ENCODE data around the gene ARL5C. TPM values are rescaled to one million over a fixed set of nuclear protein-coding genes. Genes with fewer than 3 reads are reported as not detected.

The ARL5C gene
- total RNA-seq, 1 donor from 2014 or later: not detected

DNA sequence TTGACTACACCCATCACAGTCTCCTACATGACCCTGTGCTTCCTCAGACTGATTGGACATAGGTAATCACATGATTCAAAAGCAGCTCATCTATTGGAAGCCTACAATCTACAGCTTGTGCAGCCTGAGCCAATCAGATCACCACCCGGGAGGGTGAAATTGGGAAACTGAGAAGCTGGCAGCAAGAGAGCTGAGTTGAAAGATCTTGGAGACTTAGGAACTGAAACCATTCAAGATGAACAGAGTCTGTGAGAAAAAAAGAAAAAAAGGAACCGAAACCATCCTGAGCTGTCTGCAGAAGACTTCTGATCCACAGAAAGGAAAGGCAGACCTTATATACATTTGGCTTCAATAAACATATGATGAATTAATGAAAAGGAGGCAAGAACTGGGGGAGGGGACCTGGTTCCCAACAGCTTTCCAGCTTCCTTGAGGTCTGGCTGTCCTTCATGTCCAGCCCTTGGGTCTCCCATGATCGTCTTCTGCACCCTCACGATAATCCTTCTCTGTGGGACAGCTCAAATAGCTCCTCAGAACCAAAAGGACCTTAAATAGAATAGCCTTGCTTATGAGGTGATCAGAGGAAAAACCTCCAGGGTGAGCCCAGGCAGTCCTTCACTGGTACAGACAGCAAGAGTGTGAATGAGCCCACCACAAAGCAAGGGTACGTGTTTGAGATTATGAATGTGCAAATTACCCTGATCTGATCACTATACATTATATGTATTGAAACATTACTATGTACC is 47.1 kb downstream of the ARL5C start:
- H3K36me3 Mint-ChIP-seq (ENCODE audit: insufficient read depth): no peaks in the 10 kb centered on the region
- peaks cover 9% of the 10 kb centered on the region for H3K27me3 Mint-ChIP-seq
- TF ChIP-seq, protein P1, sequence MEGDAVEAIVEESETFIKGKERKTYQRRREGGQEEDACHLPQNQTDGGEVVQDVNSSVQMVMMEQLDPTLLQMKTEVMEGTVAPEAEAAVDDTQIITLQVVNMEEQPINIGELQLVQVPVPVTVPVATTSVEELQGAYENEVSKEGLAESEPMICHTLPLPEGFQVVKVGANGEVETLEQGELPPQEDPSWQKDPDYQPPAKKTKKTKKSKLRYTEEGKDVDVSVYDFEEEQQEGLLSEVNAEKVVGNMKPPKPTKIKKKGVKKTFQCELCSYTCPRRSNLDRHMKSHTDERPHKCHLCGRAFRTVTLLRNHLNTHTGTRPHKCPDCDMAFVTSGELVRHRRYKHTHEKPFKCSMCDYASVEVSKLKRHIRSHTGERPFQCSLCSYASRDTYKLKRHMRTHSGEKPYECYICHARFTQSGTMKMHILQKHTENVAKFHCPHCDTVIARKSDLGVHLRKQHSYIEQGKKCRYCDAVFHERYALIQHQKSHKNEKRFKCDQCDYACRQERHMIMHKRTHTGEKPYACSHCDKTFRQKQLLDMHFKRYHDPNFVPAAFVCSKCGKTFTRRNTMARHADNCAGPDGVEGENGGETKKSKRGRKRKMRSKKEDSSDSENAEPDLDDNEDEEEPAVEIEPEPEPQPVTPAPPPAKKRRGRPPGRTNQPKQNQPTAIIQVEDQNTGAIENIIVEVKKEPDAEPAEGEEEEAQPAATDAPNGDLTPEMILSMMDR (IDR thresholded peaks at IDR 0.05; ENCODE audit: unreplicated experiment): no peak

DNA sequence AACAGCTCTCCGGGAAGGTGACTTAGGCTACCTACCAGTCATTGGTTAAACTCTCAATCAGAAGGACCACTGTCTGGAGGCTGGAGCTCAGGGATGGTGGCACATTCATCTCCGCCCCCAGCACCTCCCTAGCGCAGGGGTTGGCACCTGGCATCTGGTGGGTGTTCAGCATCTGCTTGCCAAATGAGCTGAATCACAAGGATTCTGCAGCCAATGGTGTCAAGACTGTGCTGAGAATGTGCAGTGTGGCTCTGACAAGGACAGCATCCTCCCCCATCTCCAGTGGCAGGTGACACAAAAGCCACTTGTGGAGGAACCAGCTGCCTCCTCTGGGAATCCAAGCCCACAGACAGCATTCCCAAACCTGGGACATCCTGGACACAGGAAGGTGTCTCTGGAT is 49.7 kb downstream of the ARL5C start:
- Mint-ChIP-seq H3K4me3 (ENCODE audit: low read depth) (no peak overlapping the region), H3K4me1 (ENCODE audit: low read depth) (no peaks in the 10 kb centered on the region), H3K27me3 (peaks cover 11% of the 10 kb centered on the region), H3K9me3 (ENCODE audit: low read depth) (no peaks in the 10 kb centered on the region), H3K36me3 (ENCODE audit: insufficient read depth) (no peaks in the 10 kb centered on the region), H3K27ac (no peak overlapping the region)
- TF ChIP-seq, protein P1 (IDR thresholded peaks at IDR 0.05; ENCODE audit: unreplicated experiment): no peak
- no peak for DNase-seq (ENCODE audit: low spot score, unreplicated experiment)

More for the DNA sequence above, 47.1 kb downstream of the ARL5C start:
- H3K4me1 Mint-ChIP-seq (ENCODE audit: low read depth): no peaks in the 10 kb centered on the region
- no peak overlapping the region for H3K27ac Mint-ChIP-seq
- H3K9me3 Mint-ChIP-seq (ENCODE audit: low read depth): no peaks in the 10 kb centered on the region
- no peak overlapping the region for H3K4me3 Mint-ChIP-seq (ENCODE audit: low read depth)
- no peak for DNase-seq (ENCODE audit: low spot score, unreplicated experiment)

DNA sequence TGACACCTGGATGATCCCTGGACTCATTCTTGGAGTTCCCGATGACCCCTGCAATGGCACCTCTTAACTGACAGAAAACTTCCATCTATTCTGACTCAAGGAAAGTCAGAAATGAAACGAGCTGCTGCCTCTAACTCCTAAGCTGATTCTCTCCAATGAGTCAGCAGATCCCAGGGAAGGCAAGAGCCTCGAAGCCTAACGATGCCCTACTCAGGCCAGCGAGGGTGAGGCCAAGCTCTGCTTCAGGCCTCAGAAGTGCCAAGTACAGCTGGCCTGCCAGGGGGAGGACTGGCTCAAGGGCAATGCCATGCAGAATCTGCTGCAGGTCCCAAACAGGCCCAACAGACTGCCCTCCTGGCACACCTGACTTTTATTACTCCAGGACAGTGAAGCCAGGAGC is 50.8 kb downstream of the ARL5C start:
- Mint-ChIP-seq H3K27ac (no peak overlapping the region), H3K36me3 (ENCODE audit: insufficient read depth) (no peaks in the 10 kb centered on the region), H3K9me3 (ENCODE audit: low read depth) (no peaks in the 10 kb centered on the region), H3K27me3 (peaks cover 14% of the 10 kb centered on the region), H3K4me1 (ENCODE audit: low read depth) (peaks cover 4% of the 10 kb centered on the region), H3K4me3 (ENCODE audit: low read depth) (no peak overlapping the region)
- DNase-seq (ENCODE audit: low spot score, unreplicated experiment): no peak
- TF ChIP-seq, protein P1 (IDR thresholded peaks at IDR 0.05; ENCODE audit: unreplicated experiment): no peak

DNA sequence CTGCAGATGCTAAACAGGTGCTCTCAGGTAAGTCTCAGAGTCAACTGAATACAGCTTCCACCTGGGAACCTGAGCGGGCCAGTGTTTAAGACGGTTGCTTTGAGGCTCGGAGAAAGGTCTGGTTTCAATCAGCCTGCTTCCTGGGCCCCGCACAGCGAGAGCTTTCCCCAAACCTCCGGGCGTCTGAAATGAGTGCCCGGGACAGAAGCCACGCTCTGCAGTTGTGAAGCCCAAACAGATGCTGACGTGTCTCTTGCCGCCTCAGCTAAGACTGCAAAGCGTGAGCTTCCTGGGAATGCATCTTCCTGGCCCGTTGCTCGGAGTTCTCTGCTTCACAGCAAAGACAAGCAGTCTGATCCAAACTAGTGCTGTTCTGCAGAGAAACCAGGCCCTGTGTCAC is 51.2 kb downstream of the ARL5C start:
- Mint-ChIP-seq H3K9me3 (ENCODE audit: low read depth) (no peaks in the 10 kb centered on the region), H3K4me3 (ENCODE audit: low read depth) (no peak overlapping the region), H3K27me3 (peaks cover 14% of the 10 kb centered on the region), H3K27ac (no peak overlapping the region), H3K36me3 (ENCODE audit: insufficient read depth) (no peaks in the 10 kb centered on the region), H3K4me1 (ENCODE audit: low read depth) (peaks cover 5% of the 10 kb centered on the region)
- no peak for DNase-seq (ENCODE audit: low spot score, unreplicated experiment)
- TF ChIP-seq, protein P1 (IDR thresholded peaks at IDR 0.05; ENCODE audit: unreplicated experiment): no peak

DNA sequence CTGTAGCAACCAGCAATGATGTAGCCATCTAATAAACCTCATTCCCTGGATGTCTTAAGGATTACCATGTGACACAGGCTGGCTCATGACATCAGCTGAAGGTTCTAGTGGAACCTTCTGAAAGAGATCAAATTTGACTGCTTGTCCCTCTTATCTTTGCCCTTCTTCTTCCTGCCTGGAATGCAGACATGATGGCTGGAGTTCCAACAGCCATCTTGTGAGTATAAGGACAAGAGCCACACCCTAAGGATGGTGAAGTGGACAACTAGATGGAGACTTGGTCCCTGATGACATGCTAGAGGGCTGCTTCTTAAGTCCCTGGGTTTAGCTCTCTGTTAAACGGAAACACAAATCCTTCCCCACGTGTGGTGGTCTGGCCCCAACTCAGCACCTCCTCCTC is 52.1 kb downstream of the ARL5C start:
- DNase-seq (ENCODE audit: low spot score, unreplicated experiment): no peak
- Mint-ChIP-seq H3K9me3 (ENCODE audit: low read depth) (no peaks in the 10 kb centered on the region), H3K4me1 (ENCODE audit: low read depth) (peaks cover 5% of the 10 kb centered on the region), H3K27ac (no peak overlapping the region), H3K27me3 (peaks cover 14% of the 10 kb centered on the region), H3K36me3 (ENCODE audit: insufficient read depth) (no peaks in the 10 kb centered on the region), H3K4me3 (ENCODE audit: low read depth) (no peak overlapping the region)
- TF ChIP-seq, protein P1 (IDR thresholded peaks at IDR 0.05; ENCODE audit: unreplicated experiment): no peak

Measured in progenitor cell of endocrine pancreas (in vitro differentiated cells).